ENCODE results near the gene TNFSF8. TPM values are rescaled to one million over a fixed set of nuclear protein-coding genes. Genes with fewer than 3 reads are reported as not detected.

Gene TNFSF8
- total and polyA plus RNA-seq, 2 of the 8 experiments (the other 6 are each of a cell fraction or from before 2014, with no cell fraction given): not detected

DNA sequence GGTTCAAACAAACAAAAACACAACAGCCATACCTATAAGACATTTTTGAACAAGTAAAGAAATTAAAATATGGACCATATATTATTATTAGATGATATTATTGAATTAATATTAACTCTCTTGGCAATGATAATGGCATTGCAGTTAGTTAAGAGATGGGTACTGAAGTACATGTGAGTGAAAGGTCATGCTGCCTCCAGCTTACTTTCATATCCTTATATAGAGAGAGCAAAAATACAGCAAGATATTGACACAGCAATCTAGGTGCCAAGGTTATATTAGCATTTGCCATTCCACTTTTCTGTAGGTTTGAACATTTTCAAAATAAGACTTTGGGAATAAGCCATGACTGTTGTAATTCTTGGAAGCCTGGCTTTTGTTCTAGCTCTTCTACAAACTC, 6.1 kb downstream of the TNFSF8 start (continued):
- no peak for TF ChIP-seq CHD7 (IDR thresholded peaks at IDR 0.05; ENCODE audit: insufficient replicate concordance, low read length)
- no peak for TF ChIP-seq ZNF274 (IDR thresholded peaks at IDR 0.05; ENCODE audit: borderline replicate concordance, extremely low read depth, low read length)
- no peak for TF ChIP-seq TAF7 (optimal IDR thresholded peaks at IDR 0.05; ENCODE audit: borderline replicate concordance, low read depth, low read length)
- no peak for TF ChIP-seq ASH2L (IDR thresholded peaks at IDR 0.05; ENCODE audit: low read length)

Data from H1 (cell line).